HG03342 (cell line): Measurements from ENCODE around the gene CCDC12.
A peak's percentile ranks its signal among the peaks of the same experiment; 100 is the strongest.

Experiments used
- ATAC-seq: cut with Tn5 transposase; IDR thresholded peaks from one replicate; pipeline ENCODE4 v1.9.1; 2021; ENCODE audit warnings: mild to moderate bottlenecking, moderate library complexity; ENCODE audit not compliant: unreplicated experiment

CCDC12 gene

DNA sequence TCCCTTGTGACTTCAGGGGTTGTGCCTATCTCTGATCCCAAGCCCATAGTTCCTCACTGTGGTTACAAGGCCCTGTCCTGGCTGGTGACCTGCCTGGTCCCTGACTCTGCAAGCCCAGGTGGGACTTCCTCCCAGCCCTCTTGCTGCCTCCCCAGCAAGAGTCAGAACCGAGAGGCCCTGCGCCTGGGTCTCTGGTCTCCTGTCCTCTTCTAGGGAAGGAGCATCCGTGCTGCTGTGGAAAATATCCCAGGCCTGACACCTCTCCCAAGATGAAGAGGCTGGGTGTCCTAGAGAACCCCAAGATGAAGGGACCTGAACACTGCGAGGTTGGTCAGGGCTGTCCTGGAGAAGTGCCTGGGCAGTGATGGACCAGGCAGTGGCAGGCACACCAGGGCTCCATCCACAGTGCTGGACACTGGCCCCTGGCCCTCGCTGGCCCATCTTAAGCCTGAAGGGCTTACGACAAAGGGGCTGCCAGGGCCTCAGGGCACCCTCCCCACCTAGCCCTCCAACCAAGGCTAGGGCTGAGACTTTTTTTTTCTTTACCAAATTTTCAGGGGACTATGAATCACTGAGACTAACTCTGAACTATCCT lies 66.3 kb downstream of the CCDC12 start:
- ATAC-seq = no peak

DNA sequence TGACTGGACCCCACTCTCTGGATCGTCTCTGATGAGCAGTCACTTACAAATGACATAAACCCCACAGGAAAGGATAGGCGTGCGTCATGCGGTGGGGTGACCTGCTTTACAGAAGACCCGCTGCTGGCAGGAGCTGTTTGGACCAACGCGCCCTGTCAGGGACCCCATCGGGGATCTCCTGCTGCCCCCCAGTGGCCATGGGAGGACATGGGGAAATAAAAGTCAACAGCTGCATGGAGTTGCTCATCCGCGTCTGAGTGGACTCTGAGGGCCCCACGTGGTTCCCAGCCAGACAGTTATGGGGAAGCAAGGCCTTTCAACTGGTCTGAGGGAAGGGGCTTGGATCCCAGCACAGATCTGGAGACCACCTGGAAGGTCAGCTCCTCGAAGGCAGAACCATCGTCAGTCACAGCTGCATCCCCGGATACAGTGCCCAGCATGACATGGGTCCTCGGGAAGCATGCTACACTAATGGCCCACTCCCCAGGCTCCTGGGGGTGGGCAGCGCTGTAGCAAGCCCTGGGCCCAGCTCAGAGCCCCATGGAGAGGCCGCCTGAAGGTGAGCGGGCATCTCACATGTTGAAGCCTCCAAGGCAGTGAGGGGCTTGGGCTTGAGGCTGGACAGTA lies 66.9 kb downstream of the CCDC12 start:
- peak; percentile 65 for ATAC-seq

DNA sequence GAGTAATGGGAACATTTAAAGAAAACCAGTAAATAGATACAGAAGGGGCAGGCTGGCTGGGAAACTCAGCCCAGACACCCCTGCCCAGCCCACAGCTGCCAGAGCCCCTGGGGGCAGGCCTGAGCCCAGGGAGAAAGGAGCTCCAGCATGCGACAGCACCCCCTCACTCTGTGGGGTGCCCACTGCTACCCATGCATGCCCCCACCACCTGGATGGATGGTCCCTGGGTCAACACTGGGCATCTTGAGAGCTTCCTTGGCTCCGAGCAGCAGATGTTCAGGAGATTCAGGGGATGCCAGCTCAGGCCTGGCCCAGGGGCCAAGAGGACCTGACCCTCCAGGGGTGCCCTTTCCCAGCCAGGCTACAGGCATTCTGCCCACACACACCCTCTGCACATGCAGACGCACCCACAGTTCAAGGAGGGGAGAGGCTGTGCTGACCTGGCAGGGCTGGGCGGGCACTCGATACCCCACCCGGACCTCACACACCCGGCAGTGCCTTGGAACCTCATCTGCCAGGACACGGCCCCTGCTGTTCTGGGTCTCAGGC lies 67.5 kb downstream of the CCDC12 start:
- peak; percentile 7 for ATAC-seq

DNA sequence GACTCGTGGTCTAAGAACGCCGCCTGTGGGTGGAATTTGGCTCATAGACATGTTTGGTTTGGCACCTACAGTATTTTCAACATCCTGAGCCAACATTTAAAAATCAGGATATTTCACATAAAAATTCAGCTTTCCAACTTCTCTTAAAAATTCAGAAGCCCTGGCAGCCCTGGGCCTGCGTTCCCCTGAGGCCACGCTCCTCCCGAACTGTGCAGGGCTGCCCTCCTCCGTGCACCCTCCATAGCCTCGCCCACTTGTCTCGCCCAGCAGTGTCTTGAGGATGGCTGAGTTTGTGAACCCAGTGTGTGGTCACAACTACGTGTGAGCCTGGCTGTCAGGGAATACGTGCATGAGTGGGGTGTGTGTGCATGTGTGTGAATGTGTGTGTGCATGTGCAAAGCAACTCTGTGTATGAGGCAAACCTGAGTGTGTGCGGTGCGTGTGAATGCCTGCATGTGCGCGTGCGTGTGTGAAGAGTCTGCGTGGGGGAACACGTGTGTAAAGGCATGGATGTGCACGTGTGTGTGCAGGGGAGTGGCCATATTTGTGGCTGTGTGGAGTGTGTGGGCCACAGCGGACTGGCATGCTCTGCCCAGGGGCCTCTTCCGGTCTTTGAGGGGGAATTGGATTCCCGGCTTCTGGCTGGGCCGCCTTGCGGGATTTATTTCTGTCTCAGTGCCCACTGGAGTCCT lies 68.1 kb downstream of the CCDC12 start:
- no peak for ATAC-seq

DNA sequence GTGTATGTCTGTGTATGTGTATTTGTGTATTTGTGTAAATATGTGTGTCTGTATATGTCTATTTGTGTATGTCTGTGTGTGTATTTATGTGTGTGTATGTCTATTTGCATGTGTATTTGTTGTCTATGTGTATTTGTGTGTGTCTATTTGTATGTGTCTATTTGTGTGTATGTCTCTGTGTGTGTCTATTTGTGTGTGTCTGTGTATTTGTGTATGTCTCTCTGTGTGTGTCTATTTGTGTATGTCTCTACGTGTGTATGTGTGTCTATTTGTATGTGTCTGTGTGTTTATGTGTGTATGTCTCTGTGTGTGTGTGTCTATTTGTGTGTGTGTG lies 68.6 kb downstream of the CCDC12 start:
- ATAC-seq = no peak

DNA sequence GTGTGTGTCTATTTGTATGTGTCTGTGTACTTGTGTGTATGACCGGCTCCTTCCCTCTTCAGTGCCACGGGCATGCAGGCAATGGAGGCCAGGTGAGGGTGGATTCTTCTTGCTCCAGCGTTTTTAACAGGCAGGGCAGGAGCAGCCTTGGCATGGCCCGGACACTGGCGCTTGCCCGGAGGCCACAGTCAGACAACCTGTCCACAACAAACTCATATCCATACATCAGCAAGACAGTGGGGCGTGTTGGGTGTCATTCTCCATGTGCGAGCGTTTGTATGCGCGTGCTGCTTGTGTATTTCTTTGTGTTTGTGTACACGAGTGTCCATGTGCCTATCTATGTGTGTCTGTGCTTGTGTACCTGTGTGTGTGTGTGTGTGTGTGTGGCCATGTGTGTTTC lies 69.3 kb downstream of the CCDC12 start:
- no peak for ATAC-seq

DNA sequence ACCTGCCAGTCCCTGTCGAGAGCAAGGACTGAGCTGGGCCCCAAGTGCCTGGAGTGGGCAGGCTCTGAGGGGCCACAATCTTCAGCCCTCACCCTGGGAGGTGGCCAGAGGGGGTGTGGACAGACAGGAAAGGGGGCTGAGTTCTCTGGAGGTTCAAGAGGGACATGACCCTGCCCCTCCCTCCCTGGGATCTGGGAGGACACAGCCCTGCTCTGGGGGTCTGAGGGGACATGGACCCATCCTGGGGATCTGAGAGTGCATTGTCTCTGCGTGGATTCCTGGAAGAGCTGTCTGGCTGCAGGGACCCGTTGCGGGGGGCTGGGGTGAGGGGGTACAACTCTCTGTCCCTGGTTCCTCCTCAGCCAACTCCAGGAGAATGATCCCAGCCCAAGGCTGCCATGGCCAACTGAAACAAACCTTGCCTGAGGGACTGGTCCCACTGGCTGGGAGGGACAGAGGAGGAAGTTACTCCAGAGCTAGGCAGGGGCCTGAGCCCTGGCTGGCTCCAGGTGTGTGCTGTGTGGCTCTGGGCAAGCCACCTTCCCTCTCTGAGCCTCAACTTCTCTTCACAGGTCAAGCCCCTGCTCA lies 70.0 kb downstream of the CCDC12 start:
- ATAC-seq = no peak

DNA sequence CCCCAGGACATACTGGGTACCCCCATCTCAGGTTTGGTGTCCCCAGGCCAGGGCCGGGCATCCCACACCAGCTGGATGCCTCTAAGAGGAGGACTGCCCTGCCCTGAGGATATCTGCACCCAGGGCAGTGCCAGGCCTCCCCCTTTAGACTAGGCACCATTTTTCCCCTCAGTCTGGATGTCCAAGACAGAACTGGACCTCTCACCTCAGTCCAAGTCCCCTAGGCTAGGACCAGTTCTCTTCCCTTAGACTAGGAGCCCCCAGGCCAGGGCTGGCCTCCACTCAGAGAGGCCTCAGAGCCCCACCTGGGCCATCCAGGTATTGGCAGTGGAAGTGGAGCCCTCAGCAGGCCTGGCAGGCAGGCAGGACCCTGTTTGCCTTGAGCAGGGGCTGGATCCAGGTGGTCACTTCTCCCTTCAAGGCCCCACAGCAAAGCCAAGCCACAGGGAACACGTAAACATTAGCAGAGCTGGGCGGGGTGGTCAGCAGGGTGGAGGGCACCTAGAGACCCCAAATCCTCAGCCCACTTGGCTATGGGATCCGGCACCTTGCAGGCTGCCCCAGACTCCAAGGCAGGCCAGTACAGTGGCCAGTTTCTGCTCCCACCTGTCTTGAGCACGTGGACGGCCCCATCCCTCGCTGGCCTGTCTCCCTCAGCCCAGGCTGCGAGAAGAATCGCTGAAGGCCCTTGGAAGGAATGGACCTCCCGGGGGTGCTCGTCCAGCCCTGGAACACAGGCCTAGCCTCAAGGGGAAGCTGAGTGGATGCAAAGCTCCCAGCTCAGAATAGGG lies 70.7 kb downstream of the CCDC12 start:
- ATAC-seq = no peak

DNA sequence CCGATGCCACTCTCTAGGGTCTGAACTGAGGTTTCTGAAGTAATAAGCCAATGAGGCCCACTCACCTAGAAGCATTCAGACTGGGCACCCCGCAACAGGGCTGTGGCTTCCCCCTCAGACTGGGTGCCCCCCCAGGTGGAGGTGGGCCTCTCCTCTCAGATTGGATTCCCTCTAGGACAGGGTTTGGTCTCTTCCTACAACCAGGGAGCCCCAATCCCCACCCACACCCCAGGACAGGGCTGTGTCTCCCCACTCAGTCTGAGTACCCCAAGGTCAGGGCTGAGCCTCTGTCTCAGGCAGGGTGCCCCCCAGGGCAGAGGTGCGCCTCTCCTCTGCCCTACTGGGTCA lies 71.4 kb downstream of the CCDC12 start:
- no peak for ATAC-seq

DNA sequence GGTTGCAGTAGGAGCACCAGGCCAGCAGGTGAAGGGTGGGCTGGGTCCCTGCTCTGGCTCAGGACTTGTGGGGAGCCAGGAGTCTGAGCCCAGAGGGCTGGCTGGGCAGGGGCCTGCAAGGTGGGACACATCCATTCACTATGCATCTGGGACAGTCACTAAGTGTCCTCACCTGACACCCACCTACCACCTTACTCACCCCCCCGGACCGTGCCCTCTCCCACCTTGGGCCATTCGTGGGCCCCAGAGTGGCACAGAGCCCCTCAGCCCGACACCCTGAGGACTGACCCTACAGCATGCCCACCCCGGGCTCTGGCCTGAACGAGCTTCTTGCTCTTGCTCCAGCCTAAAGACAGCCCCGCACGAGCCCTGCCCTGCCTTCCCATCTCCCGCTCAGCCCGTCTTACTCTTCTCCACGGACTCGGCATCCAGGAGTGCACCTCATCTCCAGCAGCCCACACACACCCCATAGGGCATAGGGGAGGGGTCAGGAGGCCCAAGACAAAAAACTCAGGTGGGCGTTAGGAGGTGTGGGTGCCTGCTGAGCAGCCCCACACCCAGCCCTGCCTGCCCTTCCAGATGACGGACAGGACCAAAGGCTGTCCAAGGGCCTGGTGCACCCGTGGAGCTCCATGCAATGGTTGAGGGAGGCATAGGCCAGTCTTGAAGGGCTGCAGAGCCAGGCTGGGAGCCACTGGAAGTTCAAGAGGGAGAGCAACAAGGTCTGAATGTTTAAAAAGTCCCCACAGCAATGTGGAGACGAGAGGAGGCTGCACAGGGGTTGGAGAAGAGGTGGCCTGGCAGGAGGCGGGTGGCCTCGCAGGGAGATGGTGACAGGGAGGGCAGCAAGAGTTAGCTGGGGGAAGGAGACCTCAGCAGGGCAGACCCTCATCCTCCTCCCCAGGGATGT lies 72.0 kb downstream of the CCDC12 start:
- ATAC-seq = no peak

DNA sequence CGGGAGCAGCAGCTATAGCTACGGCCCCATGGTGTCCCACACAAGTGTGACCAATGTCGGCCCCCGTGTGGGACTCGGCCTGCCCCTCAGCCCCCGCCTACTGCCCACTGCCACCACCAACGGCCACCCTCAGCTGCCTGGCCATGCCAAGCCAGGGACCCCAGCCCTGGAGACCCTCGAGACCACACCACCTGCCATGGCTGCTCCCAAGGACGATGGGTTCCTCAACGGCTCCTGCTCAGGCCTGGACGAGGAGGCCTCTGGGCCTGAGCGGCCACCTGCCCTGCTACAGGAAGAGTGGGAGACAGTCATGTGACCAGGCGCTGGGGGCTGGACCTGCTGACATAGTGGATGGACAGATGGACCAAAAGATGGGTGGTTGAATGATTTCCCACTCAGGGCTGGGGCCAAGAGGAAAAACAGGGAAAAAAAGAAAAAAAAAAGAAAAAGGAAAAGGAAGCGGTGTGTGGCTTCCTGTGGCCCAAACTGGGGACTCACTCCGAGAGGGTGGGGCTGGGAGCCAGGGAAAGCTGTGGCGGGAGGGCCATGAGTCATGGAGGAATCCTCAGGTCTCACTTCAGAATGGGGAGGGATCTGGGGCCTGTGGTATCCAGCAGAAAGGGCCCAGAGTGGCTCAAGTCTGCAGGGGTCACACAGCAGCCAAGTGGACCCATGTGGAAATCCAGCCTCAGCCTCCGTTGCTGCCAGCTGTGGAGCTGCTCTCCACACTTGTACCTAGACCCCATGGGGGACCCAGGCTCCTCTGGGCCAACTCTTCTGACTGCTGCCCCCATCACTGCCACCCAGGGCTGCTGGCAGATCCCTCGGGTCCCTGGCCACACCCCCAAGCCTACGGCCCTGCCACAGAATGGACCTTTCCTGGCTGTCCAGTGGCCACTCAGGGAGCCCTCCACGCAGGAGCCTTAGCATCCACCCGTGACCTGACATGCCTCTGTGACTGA lies 72.9 kb downstream of the CCDC12 start:
- no peak for ATAC-seq

DNA sequence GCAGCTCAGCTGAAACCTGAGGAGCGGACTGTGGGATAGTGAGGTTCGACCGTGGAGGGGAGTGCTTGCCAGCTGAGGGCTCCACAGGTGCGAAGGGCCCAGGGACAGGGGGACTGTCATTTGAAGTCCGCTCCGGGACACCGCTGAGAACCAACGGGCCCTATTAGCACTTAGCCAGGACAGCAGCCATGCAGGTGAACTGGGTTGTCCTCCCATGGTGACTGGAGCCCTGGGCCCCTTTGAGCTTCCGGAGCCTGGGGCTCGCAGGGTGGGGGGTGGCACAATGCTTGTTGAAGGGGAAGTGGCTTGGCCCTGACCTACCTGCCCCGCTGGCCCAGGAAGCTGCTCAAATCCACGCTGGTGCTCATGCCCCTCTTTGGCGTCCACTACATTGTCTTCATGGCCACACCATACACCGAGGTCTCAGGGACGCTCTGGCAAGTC lies 74.3 kb downstream of the CCDC12 start:
- no peak for ATAC-seq

DNA sequence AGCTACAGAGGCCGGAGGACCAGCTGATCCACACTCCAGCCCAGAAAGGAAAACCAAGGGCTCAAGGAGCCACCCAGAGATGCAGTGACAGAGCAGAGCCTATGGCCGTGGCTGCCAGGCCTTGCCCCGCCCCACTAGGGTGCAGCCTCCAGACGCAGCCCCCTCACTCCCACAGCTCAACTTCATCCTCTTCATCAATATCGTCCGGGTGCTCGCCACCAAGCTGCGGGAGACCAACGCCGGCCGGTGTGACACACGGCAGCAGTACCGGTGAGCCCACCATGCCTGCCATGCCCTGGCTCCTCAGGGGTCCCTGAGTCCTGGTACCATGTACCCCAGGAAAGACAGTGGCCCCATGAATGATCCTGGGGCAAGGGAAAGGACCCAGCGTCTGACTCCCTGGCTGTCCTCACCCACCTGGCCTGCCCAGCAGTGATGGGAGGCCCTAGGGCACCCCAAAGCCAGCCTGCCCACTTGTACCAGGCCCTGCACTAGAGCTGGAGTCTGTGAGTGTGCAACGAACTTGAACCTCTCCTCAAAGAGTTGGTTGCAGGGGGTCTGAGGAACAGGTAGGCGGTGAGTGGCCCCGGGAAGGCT lies 74.9 kb downstream of the CCDC12 start:
- ATAC-seq = no peak

DNA sequence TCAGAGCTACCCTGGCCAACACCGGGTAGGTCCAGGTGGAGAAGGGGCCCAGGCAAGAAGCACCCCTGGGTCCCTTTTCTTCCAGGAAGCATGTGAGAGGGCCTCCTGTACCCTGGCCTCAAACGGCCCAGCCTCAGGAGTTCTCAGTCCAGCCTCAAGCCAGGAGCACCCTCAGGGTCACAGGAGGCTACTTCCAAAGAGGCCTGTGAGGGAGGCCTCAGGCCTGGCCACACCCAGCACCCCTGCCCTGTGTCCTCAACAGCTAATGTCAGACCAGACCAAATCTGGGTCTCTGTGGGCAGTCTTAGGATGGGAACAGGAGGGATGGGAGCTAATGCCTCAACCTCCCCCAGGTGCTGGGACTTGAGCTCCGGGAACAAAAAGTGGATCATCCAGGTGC lies 75.5 kb downstream of the CCDC12 start:
- ATAC-seq = no peak

DNA sequence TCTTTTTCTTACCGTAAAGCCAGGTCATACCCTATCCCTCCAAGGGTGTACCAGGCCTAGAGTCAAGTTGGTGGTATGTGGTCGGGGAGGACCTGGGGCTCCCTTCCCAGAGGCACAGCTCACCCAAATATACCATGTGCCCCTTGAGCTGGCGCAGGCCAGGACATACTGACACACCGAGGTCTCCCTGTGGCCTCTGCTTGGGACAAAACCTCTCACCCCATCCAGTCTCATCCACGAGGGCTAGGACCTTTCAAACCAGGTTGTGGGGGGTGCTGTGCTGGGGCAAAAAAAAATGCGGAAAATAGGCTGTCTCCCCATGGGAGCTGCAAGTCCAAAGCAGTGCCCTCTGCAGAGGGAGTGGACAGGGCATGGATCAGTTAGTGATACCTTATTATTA lies 76.2 kb downstream of the CCDC12 start:
- no peak for ATAC-seq

DNA sequence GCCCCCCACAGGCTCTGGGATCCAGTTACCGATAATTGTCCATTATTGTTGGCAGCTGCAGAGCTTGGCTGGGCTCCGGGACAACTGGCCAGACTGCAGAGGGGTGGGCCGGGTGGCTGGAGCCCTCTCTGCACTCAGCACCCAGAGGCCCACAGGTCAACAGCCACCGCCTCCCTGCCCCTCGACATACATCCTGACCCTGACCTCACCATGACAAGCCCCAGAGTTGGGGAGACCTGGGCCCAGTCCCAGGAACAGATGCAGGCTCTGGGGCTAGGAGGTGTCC lies 76.6 kb downstream of the CCDC12 start:
- ATAC-seq = no peak

DNA sequence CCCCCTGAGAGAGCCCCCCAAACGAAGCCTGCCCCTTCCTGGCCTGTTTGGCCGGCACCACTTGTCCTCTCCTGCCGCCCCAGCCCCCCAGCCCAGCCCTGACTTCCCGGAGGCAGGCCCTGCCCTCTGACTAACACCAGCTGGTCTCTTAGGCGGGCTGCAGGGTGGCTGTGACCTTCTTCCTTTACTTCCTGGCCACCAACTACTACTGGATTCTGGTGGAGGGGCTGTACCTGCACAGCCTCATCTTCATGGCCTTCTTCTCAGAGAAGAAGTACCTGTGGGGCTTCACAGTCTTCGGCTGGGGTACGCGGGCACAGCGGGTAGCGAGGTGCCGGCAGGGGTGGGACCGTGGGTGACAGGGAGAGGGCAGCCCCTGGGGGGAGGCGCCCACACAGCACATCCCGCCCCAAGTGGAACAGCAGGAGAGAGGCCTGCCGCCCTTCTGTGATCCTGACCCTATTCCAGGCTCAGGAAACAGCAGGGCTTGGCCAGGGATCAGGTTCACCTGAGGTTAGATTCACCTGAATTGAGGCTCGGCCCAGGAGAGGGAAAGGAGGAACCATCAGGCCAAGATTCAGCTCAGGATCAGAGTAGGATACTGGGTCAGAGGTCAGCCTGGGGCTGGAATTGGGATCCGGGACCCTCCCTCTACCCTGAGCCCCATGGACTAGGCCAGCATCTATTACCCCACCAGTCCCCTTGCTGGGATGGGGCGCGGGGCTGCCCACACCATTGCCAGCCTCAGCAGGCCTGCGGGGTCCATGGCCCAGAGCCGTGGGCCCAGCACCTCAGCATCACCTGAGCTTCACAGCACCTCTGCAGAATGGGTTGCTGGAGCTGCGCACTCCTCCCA lies 77.2 kb downstream of the CCDC12 start:
- ATAC-seq = no peak
